ENCODE results near the gene CRYM.
"Not testable (repeated sequence)": the region's sequence is repeated elsewhere in the genome, so short reads cannot be mapped to it uniquely, and the experiment has no call there.

CRYM gene

GRCh38 chr16:21277045-21277926 is 804 bp downstream of the CRYM start:
- DNase-seq: no peak

GRCh38 chr16:21276090-21276489 is 2.0 kb downstream of the CRYM start:
- no peak for DNase-seq

- DNase-seq: no peak
These were observed 2.6 kb downstream of the CRYM start for GRCh38 chr16:21275529-21275928.

- no peak for DNase-seq
These were observed 3.8 kb downstream of the CRYM start for GRCh38 chr16:21274172-21274726.

GRCh38 chr16:21272763-21273162 is 5.3 kb downstream of the CRYM start:
- not testable (repeated sequence) for DNase-seq

GRCh38 chr16:21272253-21272652 is 5.8 kb downstream of the CRYM start:
- DNase-seq: no peak

- DNase-seq: no peak
These were observed 9.9 kb downstream of the CRYM start for GRCh38 chr16:21268236-21268635.

GRCh38 chr16:21267298-21267697 is 10.8 kb downstream of the CRYM start:
- DNase-seq: no peak

GRCh38 chr16:21265104-21265837 is 12.8 kb downstream of the CRYM start:
- no peak for DNase-seq

GRCh38 chr16:21264571-21265036 is 13.5 kb downstream of the CRYM start:
- no peak for DNase-seq

- no peak for DNase-seq
These were observed 14.2 kb downstream of the CRYM start for GRCh38 chr16:21263640-21264570.

GRCh38 chr16:21262779-21263639 is 15.1 kb downstream of the CRYM start:
- no peak for DNase-seq

- DNase-seq: no peak
These were observed 17.0 kb downstream of the CRYM start for GRCh38 chr16:21260870-21261791.

- DNase-seq: no peak
These were observed 20.8 kb downstream of the CRYM start for GRCh38 chr16:21257284-21257683.

GRCh38 chr16:21256636-21257035 is 21.5 kb downstream of the CRYM start:
- DNase-seq: no peak

GRCh38 chr16:21253470-21253869 is 24.6 kb downstream of the CRYM start:
- no peak for DNase-seq

- DNase-seq: no peak
These were observed 27.8 kb downstream of the CRYM start for GRCh38 chr16:21250072-21250923.

- not testable (repeated sequence) for DNase-seq
These were observed 29.9 kb downstream of the CRYM start for GRCh38 chr16:21248179-21248578.

GRCh38 chr16:21244518-21245215 is 33.4 kb downstream of the CRYM start:
- DNase-seq: no peak
